ENCODE data around the gene NDUFS4.

DNA sequence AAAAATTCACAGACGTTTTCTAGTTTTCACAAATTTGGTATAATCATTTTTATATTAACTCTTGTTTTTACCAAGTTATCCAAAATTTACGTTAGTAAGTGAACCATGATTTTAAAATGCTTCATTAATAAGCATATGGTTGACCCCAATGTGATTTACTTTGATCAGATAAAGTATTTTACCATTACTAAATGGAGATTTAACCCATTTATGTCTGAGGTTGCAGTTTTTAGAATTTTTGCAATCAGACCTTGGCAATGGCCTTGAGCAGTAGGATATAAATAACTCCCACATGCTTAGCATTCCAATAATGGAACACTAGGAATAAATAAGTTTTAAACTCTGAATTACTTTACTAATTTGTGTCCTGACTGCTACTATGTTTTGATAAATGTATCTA lies 84.6 kb downstream of the NDUFS4 start:
- TF ChIP-seq EP300 (IDR thresholded peaks at IDR 0.05; ENCODE audit: borderline replicate concordance) (no peak), TAF1 (IDR thresholded peaks at IDR 0.05; ENCODE audit: low read depth) (no peak), YY1 (IDR thresholded peaks at IDR 0.05; ENCODE audit: low read depth) (no peak), RAD21 (IDR thresholded peaks at IDR 0.05; ENCODE audit: low read depth) (no peak), EGR1 (IDR thresholded peaks at IDR 0.05) (no peak), USF1 (IDR thresholded peaks at IDR 0.05) (no peak), TCF12 (IDR thresholded peaks at IDR 0.05; ENCODE audit: low read depth) (no peak), CEBPB (IDR thresholded peaks at IDR 0.05) (no peak), CREB1 (IDR thresholded peaks at IDR 0.05; ENCODE audit: low read depth) (no peak), TEAD4 (IDR thresholded peaks at IDR 0.05) (no peak), NFIC (IDR thresholded peaks at IDR 0.05) (no peak), ZBTB7A (IDR thresholded peaks at IDR 0.05; ENCODE audit: low read depth) (no peak)
- TF ChIP-seq, protein P1, sequence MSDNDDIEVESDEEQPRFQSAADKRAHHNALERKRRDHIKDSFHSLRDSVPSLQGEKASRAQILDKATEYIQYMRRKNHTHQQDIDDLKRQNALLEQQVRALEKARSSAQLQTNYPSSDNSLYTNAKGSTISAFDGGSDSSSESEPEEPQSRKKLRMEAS (IDR thresholded peaks at IDR 0.05), result no peak
- TF ChIP-seq, protein P2, sequence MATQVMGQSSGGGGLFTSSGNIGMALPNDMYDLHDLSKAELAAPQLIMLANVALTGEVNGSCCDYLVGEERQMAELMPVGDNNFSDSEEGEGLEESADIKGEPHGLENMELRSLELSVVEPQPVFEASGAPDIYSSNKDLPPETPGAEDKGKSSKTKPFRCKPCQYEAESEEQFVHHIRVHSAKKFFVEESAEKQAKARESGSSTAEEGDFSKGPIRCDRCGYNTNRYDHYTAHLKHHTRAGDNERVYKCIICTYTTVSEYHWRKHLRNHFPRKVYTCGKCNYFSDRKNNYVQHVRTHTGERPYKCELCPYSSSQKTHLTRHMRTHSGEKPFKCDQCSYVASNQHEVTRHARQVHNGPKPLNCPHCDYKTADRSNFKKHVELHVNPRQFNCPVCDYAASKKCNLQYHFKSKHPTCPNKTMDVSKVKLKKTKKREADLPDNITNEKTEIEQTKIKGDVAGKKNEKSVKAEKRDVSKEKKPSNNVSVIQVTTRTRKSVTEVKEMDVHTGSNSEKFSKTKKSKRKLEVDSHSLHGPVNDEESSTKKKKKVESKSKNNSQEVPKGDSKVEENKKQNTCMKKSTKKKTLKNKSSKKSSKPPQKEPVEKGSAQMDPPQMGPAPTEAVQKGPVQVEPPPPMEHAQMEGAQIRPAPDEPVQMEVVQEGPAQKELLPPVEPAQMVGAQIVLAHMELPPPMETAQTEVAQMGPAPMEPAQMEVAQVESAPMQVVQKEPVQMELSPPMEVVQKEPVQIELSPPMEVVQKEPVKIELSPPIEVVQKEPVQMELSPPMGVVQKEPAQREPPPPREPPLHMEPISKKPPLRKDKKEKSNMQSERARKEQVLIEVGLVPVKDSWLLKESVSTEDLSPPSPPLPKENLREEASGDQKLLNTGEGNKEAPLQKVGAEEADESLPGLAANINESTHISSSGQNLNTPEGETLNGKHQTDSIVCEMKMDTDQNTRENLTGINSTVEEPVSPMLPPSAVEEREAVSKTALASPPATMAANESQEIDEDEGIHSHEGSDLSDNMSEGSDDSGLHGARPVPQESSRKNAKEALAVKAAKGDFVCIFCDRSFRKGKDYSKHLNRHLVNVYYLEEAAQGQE (IDR thresholded peaks at IDR 0.05; ENCODE audit: low read depth), result no peak

Measured in Ishikawa (cell line).